HUES6 (cell line): ENCODE measurements around the gene VWA3B.
"Not testable (repeated sequence)": the region's sequence is repeated elsewhere in the genome, so short reads cannot be mapped to it uniquely, and the experiment has no call there.

ENCODE experiments used
- H3K27ac ChIP-seq: 2 replicates; pipeline ENCODE4 v1.7.0; 2013; ENCODE audit warnings: low read depth, mild to moderate bottlenecking, low read length, inconsistent platforms
- H3K27me3 ChIP-seq: 2 replicates; pipeline ENCODE4 v1.6.1; 2013; ENCODE audit warnings: low read length; ENCODE audit not compliant: control insufficient read depth, insufficient read depth
- H3K36me3 ChIP-seq: 2 replicates; pipeline ENCODE4 v1.6.1; 2013; ENCODE audit warnings: low read length; ENCODE audit not compliant: control insufficient read depth, insufficient read depth
- H3K4me1 ChIP-seq: 2 replicates; pipeline ENCODE4 v1.6.1; 2013; ENCODE audit warnings: low read length; ENCODE audit not compliant: control insufficient read depth, insufficient read depth
- H3K4me3 ChIP-seq: 2 replicates; pipeline ENCODE4 v1.5.1; 2013; ENCODE audit warnings: low read depth, low read length
- H3K9ac ChIP-seq: one replicate; pipeline ENCODE4 v1.6.1; 2013; ENCODE audit warnings: mild to moderate bottlenecking, low read length
- H3K9me3 ChIP-seq: 2 replicates; pipeline ENCODE4 v1.6.1; 2013; ENCODE audit warnings: low read depth, low read length; ENCODE audit not compliant: control insufficient read depth, insufficient read depth

The VWA3B gene

DNA sequence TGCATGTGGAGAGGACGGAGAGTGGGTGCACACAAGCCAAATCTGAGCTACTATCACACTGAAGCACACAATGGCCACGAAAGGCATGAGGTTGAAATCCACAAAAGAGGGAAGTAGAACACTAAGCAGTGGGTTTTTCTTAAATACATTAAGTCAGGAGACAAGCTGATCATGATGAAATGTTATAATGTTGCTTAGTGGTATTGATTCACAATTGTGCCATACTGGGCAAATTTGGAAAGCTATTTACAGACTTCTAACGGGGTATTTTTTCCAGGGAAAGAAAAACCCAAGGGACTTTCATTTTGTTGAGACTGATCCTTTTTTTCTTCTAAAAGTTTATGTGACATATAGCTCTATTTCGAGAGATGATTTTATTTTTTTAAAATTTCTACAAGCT, 158.5 kb downstream of the VWA3B start:
- no peak overlapping the region for H3K9ac ChIP-seq
- no peaks in the 10 kb centered on the region for H3K27me3 ChIP-seq
- H3K27ac ChIP-seq: no peak overlapping the region
- peaks cover 4% of the 10 kb centered on the region; the same call in 1 of the 2 replicates for H3K4me1 ChIP-seq
- peaks cover 14% of the 10 kb centered on the region for H3K9me3 ChIP-seq
- no peak overlapping the region for H3K4me3 ChIP-seq
- no peaks in the 10 kb centered on the region for H3K36me3 ChIP-seq

DNA sequence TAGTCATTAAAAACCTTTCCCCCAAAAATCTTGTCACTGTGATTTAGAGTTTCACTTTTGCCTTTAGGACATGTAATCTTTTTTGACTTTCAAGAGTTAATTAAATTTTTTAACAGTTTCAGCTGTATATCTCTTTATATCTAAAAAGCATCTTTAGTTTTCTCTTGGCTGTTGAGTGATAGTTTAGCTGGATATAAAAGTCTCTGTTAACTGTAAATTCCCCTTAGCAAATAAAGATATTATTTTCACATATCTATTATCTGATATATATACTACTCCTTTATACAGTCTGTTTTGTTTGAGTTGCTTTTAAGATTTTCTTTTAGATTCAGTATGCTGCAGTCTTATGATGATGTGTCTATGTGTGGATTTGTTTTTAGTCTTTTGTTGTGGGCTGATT, 160.4 kb downstream of the VWA3B start:
- no peak overlapping the region for H3K9ac ChIP-seq
- no peaks in the 10 kb centered on the region for H3K4me1 ChIP-seq
- no peak overlapping the region for H3K27ac ChIP-seq
- H3K27me3 ChIP-seq: no peaks in the 10 kb centered on the region
- H3K36me3 ChIP-seq: no peaks in the 10 kb centered on the region
- peaks cover 14% of the 10 kb centered on the region for H3K9me3 ChIP-seq
- H3K4me3 ChIP-seq: no peak overlapping the region

DNA sequence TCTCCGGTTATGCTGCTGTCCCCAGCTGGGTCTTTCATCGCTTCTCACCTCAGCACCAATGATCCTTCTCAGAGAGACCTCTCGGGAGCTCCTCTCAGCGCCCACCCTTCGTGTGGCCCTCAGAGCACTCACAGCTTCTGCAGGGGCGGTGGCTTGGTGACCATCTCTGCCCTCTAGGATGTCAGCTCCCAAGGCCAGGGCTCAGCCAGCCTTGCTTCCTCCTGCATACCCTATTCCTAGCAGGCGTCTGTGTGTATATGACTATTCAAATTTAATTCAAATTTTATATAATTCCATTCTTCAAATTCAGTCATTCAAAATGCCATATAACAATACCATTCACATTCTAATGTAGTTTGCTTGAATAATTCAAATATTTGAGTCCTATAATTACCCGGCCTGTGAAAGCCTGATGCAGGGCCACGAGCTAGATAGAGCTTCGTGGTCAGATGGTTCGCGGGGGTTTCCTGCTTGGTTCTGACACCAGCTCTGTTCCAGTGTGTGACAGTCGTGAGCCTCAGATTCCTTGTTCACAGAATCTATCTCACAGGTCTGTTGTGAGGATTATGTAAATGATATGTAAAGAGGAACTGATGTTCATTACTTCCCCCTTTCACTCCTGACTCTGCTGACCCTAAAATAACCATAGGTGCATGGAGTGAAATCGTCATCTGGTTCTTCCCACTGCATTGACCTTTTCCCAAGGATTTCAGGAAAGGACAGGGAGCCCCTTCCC, 165.2 kb downstream of the VWA3B start:
- no peak overlapping the region for H3K27ac ChIP-seq
- no peaks in the 10 kb centered on the region for H3K4me1 ChIP-seq
- H3K9me3 ChIP-seq: peaks cover 12% of the 10 kb centered on the region
- no peak overlapping the region for H3K4me3 ChIP-seq
- no peaks in the 10 kb centered on the region for H3K27me3 ChIP-seq
- H3K9ac ChIP-seq: no peak overlapping the region
- H3K36me3 ChIP-seq: no peaks in the 10 kb centered on the region

DNA sequence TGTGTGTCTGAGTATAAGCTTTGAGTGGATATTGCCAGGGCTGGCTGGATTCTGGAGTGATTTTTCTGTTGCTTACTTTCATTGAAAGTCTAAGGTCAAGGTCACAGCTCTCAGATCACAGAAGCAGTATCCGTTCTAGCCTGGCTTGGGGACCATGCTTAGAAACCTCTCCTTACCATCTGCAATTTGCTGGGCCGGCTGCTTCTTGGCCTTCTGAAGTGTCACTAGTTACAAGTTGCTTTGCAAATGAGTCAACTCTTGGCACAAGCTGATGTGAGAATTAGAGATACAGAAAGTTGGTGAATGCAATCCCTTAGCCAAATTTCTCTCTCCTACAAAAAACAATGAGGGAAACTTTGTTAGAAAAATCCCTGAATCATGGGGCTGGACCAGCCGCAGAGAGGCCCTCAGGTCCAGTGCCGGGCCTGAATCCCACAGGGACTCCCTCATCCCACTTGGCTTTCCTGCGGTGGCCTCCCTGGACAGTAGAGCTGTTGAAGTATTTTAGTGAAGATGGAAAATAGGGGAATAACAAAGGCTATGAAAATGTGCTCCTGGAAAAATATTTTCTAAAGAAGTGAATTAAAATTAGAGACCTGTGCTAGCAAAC, 166.6 kb downstream of the VWA3B start:
- Histone ChIP-seq H3K9ac (no peak overlapping the region), H3K9me3 (peaks cover under 1% of the 10 kb centered on the region; the same call in 1 of the 2 replicates), H3K4me3 (no peak overlapping the region), H3K27ac (no peak overlapping the region), H3K27me3 (no peaks in the 10 kb centered on the region), H3K36me3 (no peaks in the 10 kb centered on the region), H3K4me1 (no peaks in the 10 kb centered on the region)

DNA sequence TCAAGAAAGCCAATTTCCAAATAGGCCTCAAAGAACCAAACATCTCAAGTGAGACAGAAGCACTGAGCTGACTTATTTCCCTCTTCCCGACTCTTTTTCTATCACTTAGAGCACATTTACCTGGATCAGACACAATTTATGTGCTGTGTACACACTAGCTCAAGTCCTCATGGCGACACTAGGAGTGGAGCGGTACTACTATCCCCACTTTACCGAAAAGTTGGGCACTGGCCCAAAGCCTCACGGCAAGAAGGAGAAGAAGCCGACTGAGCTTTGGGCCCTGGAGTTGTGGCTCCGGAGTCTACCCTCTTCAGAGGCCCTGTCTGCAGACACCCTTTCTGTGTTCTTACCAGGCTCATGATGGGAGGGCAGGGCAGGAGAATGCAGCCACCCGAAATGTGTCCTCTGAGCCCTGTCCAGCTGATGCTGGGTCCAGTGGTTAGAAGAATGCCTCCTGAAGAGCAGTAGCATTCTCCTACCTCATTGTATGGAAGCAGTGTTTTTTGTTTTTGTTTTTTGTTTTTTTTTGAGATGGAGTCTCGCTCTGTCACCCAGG, 167.6 kb downstream of the VWA3B start:
- H3K36me3 ChIP-seq: no peaks in the 10 kb centered on the region
- H3K4me3 ChIP-seq: no peak overlapping the region
- H3K27me3 ChIP-seq: no peaks in the 10 kb centered on the region
- H3K4me1 ChIP-seq: no peaks in the 10 kb centered on the region
- H3K9me3 ChIP-seq: no peaks in the 10 kb centered on the region
- no peak overlapping the region for H3K27ac ChIP-seq
- no peak overlapping the region for H3K9ac ChIP-seq

DNA sequence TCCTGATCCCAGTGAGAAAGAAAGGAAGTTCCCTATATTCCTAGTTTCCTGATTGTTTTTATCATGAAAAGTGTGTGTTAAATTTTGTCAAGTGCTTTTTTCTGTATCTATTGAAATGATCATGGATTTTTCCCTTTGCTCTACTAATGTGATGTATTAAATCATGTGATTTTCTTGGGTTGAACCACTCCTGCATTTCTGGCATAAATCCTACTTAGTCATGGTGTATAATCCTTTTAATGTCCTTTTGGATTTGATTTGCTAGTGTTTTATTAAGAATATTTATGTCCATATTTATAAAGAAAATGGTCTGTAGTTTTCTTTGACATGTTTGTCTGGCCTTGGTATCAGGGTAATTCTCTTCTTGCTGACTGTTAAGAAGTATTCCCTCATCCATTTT, 171.9 kb downstream of the VWA3B start:
- no peaks in the 10 kb centered on the region for H3K27me3 ChIP-seq

DNA sequence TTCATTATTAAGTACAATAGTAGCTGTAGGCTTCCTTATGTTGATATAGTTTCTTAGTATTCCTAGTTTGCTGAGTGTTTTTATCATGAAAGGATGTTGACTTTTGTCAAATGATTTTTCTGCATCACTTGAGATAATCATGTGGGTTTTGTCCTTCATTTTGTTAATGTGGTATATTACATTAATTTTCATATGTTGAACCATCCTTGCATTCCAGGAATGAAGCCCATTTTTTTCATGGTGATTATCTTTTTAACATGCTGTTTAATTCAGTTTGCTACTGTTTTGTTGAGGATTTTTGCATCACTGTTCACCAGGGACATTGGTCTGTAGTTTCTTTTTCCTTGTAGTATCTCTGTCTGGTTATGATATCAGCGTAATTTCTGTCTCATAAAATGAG, 176.4 kb downstream of the VWA3B start:
- no peaks in the 10 kb centered on the region for H3K4me1 ChIP-seq
- H3K36me3 ChIP-seq: no peaks in the 10 kb centered on the region
- no peak overlapping the region for H3K9ac ChIP-seq
- no peak overlapping the region for H3K4me3 ChIP-seq
- no peak overlapping the region for H3K27ac ChIP-seq
- no peaks in the 10 kb centered on the region for H3K27me3 ChIP-seq
- H3K9me3 ChIP-seq: peaks cover 14% of the 10 kb centered on the region

More for the DNA sequence above, 171.9 kb downstream of the VWA3B start:
- no peak overlapping the region for H3K9ac ChIP-seq
- H3K36me3 ChIP-seq: no peaks in the 10 kb centered on the region
- H3K4me3 ChIP-seq: no peak overlapping the region
- H3K27ac ChIP-seq: no peak overlapping the region
- H3K9me3 ChIP-seq: peaks cover 10% of the 10 kb centered on the region; the same call in 1 of the 2 replicates
- no peaks in the 10 kb centered on the region for H3K4me1 ChIP-seq

DNA sequence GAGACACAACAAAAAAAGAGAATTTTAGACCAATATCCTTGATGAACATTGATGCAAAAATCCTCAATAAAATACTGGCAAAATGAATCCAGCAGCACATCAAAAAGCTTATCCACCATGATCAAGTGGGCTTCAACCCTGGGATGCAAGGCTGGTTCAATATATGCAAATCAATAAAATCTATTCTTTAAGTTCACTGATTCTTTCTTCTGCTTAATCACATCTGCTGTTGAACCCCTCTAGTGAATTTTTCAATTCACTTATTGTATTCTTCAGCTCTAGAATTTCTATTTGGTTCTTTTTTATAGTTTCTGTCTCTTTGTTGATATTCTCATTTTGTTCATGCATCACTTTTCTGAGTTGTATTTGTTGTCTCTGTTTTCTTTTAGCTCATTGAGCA, 181.3 kb downstream of the VWA3B start:
- not testable (repeated sequence) for H3K4me1 ChIP-seq, H3K36me3 ChIP-seq, H3K27me3 ChIP-seq, H3K9ac ChIP-seq, H3K27ac ChIP-seq, H3K4me3 ChIP-seq, H3K9me3 ChIP-seq

DNA sequence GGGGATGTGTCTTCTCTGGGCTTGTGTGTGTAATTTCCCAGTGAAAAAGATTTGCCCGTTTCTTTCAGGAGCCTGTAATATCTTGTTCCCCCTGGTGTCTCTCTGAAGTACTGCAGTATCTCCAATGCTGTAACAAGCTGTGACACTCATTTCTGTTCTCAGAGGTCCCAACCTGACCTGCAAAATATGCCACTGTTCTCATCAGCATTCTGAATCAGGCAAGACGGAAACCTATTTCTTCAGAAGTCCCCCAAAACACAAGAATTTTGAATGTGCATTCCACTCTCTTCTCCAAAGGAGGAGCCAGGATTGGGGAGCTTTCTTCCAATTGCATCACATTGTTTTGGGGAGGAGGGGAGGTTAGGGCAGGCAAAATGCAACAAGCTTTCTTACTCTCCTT, 182.3 kb downstream of the VWA3B start:
- no peak overlapping the region for H3K27ac ChIP-seq
- H3K27me3 ChIP-seq: no peaks in the 10 kb centered on the region
- no peaks in the 10 kb centered on the region for H3K4me1 ChIP-seq
- no peaks in the 10 kb centered on the region for H3K36me3 ChIP-seq
- H3K9me3 ChIP-seq: peaks cover 3% of the 10 kb centered on the region
- H3K4me3 ChIP-seq: no peak overlapping the region
- H3K9ac ChIP-seq: no peak overlapping the region

DNA sequence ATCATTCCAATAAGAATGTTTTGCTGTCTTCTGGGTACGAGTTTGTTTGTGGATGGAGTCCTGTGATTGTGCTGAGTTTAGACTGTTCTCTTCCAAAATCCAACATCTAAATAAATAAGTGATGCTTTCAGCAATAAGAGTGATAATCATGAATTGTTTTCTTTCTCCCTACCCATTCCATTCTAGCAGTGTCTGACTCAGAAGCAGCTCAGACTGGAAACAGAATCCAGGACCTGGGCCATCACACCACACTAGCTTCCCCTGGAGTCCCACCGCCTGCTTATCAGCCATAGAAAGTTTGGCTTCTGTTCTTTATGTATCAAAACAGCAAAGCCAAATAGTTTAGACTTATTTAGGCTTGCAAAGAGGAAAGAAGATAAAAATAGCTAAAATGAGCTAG, 182.9 kb downstream of the VWA3B start:
- no peak overlapping the region for H3K27ac ChIP-seq
- H3K27me3 ChIP-seq: no peaks in the 10 kb centered on the region
- no peak overlapping the region for H3K9ac ChIP-seq
- H3K4me1 ChIP-seq: no peaks in the 10 kb centered on the region
- no peak overlapping the region for H3K4me3 ChIP-seq
- H3K36me3 ChIP-seq: no peaks in the 10 kb centered on the region
- no peaks in the 10 kb centered on the region for H3K9me3 ChIP-seq

DNA sequence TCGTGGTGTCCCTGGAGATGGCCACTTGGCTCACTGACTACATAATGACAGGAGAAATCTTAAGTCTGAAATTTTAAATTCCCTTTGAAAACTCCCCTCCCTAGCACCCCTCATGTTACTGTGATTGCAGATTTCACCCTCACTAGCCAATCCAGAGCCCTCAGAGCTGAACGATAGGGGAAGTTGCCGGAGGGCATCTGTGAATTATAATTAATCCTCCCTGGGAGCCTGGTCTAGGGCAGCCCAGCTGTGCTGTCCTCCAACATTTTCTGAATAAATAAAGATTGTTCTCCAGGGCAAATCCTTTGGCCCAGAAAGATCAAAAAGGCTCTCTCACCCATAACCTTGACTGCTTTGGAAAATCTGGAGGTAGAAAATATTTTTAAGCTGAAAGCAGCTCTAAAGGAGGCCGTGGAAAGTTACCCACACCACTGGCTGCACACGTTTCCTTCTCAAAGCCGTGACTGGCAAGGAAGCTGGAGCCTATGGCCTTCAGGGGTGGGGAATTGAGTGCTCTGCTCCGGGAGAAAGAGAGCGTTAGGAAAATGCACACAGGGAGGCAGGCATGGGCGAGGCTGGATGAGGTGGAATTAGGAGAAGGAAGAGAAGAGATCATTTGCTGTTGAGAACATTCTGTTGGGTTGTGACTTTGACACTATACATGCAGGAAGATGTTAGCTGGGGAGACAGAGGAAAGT, 190.3 kb downstream of the VWA3B start:
- Histone ChIP-seq H3K4me3 (no peak overlapping the region), H3K9me3 (no peaks in the 10 kb centered on the region), H3K36me3 (no peaks in the 10 kb centered on the region), H3K9ac (no peak overlapping the region), H3K4me1 (peaks cover 11% of the 10 kb centered on the region), H3K27ac (no peak overlapping the region), H3K27me3 (no peaks in the 10 kb centered on the region)
